Measurements from ENCODE around the gene IFRD2. TPM values are rescaled to one million over a fixed set of nuclear protein-coding genes. Genes with fewer than 3 reads are reported as not detected.

Gene IFRD2
- total and polyA plus RNA-seq, 2 of the 13 experiments (the other 11 are each of a cell fraction or from before 2014, with no cell fraction given) = 32.8 to 96.1 TPM

- TF ChIP-seq ZNF414 (CRISPR knock-in tag; IDR thresholded peaks at IDR 0.05) = no peak
- TF ChIP-seq U2AF2 (IDR thresholded peaks at IDR 0.05; ENCODE audit: low read depth, low read length) = no peak
- TF ChIP-seq, protein P1, sequence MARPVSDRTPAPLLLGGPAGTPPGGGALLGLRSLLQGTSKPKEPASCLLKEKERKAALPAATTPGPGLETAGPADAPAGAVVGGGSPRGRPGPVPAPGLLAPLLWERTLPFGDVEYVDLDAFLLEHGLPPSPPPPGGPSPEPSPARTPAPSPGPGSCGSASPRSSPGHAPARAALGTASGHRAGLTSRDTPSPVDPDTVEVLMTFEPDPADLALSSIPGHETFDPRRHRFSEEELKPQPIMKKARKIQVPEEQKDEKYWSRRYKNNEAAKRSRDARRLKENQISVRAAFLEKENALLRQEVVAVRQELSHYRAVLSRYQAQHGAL (CRISPR knock-in tag; IDR thresholded peaks at IDR 0.05; ENCODE audit: not compliant biosample characterization) = no peak
- TF ChIP-seq ZNF337 (CRISPR knock-in tag; IDR thresholded peaks at IDR 0.05; ENCODE audit: borderline replicate concordance, low read depth) = no peak
- no peak for TF ChIP-seq ZNF652 (CRISPR knock-in tag; IDR thresholded peaks at IDR 0.05; ENCODE audit: borderline replicate concordance, low read depth)
- TF ChIP-seq NFYC (CRISPR knock-in tag; IDR thresholded peaks at IDR 0.05) = no peak
- TF ChIP-seq EED (CRISPR knock-in tag; IDR thresholded peaks at IDR 0.05) = no peak
- TF ChIP-seq NONO (IDR thresholded peaks at IDR 0.05) = no peak
- TF ChIP-seq NONO (CRISPR knock-in tag; conservative IDR thresholded peaks at IDR 0.05) = no peak; the same call in 1 of the 2 replicates
- TF ChIP-seq, protein P2, sequence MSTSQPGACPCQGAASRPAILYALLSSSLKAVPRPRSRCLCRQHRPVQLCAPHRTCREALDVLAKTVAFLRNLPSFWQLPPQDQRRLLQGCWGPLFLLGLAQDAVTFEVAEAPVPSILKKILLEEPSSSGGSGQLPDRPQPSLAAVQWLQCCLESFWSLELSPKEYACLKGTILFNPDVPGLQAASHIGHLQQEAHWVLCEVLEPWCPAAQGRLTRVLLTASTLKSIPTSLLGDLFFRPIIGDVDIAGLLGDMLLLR (CRISPR knock-in tag; IDR thresholded peaks at IDR 0.05) = no peak
- no peak for TF ChIP-seq ZBTB25 (CRISPR knock-in tag; IDR thresholded peaks at IDR 0.05)
- no peak for TF ChIP-seq MXD4 (CRISPR knock-in tag; IDR thresholded peaks at IDR 0.05)
- TF ChIP-seq MYC (CRISPR knock-in tag; IDR thresholded peaks at IDR 0.05; ENCODE audit: borderline replicate concordance) = peak; percentile 19; the same call in 1 of the 2 replicates
- TF ChIP-seq ZNF670 (CRISPR knock-in tag; IDR thresholded peaks at IDR 0.05; ENCODE audit: borderline replicate concordance) = no peak
- TF ChIP-seq CCAR2 (optimal IDR thresholded peaks at IDR 0.05; ENCODE audit: low read depth, low read length) = no peak
- no peak for TF ChIP-seq ZFP82 (CRISPR knock-in tag; IDR thresholded peaks at IDR 0.05; ENCODE audit: borderline replicate concordance)
- no peak for TF ChIP-seq ZFYVE20 (CRISPR knock-in tag; IDR thresholded peaks at IDR 0.05; ENCODE audit: borderline replicate concordance, low read depth)
- no peak for TF ChIP-seq ZNF205 (CRISPR knock-in tag; IDR thresholded peaks at IDR 0.05)
- no peak for TF ChIP-seq ZNF691 (CRISPR knock-in tag; IDR thresholded peaks at IDR 0.05; ENCODE audit: borderline replicate concordance, low read depth)
- no peak for TF ChIP-seq HMGA1 (CRISPR knock-in tag; conservative IDR thresholded peaks at IDR 0.05)
- no peak for TF ChIP-seq CEBPB (IDR thresholded peaks at IDR 0.05; ENCODE audit: borderline replicate concordance, low read depth, low read length)
- TF ChIP-seq ZNF274 (CRISPR knock-in tag; IDR thresholded peaks at IDR 0.05) = peak; percentile 48; the same call in 1 of the 2 replicates
- TF ChIP-seq HCFC1 (IDR thresholded peaks at IDR 0.05; ENCODE audit: low read depth, low read length) = no peak
- TF ChIP-seq SMC3 (IDR thresholded peaks at IDR 0.05; ENCODE audit: low read length) = no peak
- TF ChIP-seq AGO2 (optimal IDR thresholded peaks at IDR 0.05; ENCODE audit: low read depth, low read length) = peak; percentile 86
Measured at GRCh38 chr3:50319894-50320625, 27.8 kb upstream of the IFRD2 start (continued).

Data from HepG2 (cell line).